T-helper 9 cell (primary cell): ENCODE data around the gene ARHGEF37.

Experiments used
- DNase-seq: peaks from one replicate; pipeline ENCODE4 v3.0.0-alpha.2; 2020

Gene ARHGEF37

DNA sequence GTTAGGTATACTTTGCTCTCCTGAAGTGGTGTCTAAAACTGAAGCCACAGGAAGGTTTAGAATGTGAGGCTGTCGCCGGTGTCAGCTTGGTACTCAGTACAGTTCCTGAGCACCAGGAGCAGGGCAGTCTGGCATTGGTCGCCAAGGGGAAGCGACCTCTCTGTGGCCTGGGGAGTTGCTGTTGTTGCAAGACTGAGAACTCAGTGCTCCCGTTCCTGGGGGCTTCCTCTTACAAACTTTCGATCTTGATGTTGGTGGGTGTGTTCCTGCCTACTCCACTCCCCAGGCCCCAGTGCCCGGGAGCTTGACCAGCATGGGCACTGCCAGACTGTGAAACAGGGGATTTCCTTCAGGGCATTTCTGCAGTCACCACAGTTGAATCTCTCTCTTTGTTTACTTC lies 96.4 kb downstream of the ARHGEF37 start:
- no peak for DNase-seq

DNA sequence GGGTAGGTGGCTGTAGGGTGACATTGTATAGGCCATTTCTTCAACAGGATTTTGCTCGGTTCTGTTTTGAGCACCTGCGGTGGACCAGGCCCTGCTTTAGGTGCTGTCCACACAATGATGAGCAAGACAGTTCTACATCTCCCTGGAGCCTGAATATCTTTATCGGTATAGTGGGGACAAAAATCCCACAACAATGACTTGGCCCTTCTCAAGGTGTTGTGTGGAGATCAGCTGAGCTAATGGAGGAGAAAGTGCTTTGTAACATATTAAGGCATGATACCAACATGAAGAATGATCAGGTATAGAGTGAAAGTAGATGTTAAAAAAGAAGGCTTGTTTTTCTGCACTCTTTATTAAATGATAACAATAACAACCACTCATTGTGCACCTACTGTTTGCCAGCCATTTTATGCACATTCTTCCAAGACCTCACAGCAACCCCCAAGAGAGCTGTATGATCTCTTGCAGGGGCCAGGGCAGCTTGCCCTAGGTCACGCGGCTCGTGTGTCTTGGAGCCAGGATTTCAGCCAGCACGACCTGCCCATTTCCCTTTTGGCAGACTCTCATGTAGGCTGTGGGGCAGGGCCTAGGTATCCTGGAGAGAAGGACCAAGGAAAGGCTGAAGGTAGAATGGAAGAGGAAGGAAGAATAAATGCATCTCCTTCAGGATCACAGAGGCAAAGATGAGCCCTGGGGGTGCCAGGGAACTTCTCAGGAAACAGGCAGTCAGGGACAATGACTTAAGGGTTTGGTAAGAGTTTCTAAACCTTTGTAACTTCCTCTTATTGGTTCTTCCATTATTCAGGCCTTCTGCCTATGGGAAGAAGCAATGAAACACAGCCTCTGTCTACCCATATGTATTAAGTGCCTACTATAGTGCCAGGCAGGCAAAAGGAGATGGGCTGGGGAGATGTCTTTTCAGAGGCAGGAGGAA lies 98.8 kb downstream of the ARHGEF37 start:
- DNase-seq = no peak

DNA sequence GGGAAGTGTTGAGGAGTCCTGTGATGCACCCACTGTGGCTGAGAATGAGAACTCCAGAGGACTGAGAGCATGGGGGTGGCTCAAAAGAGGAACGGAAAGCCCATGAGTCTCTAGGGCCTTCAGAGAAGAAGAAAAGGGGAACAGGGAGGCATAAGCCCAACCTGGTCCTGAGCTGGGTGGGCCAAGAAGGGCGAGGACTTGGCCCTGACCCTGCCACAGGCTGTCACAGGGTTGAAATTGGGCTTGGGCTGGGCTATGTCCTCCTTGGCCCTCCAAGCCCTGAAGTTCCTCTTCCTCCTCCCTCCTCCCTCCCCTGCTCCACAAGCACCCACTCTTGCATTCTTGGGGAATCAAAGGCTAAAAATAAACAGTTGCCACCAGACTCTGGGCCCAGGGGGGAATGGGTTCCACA lies 99.5 kb downstream of the ARHGEF37 start:
- DNase-seq = no peak

GRCh38 chr5:149681252-149681651 lies 100.0 kb downstream of the ARHGEF37 start:
- no peak for DNase-seq

DNA sequence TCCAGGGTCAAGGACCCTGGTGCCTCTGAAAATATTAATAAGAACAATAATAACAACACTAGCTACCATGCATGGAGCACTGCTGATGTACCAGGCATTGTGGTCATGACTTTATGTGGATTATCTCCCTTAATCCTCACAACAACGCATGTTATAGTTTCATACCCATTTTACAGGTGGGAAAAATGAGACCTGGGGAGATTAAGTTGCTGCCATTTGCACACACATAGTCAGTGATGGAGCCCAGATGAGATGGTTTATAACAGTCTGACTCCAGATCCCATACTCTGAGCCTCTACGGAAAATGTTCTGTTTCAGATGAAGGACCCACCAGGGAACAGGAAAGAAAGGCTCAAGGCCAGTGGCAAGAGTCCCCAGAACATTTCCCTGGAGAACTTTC lies 100.6 kb downstream of the ARHGEF37 start:
- DNase-seq = no peak

- DNase-seq = no peak
Observed at GRCh38 chr5:149682532-149683075, 101.3 kb downstream of the ARHGEF37 start.

DNA sequence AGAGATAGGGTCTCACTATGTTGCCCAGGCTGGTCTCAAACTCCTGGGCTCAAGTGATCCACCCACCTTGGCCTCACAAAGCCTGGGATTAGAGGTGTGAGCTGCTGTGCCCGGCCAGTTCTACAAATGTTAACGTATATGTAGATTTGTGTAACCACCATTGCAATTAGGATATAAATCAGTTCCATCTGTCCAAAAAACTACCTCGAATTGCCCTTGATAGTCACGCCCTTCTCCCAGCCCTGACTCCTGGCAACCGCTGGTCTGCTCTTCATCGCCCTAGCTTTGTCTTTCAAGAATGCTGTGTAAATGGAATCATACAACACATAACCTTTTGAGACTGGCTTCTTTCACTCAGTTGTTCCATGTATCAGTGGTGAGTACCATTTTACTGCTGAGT lies 102.7 kb downstream of the ARHGEF37 start:
- no peak for DNase-seq

- no peak for DNase-seq
Observed at GRCh38 chr5:149684371-149684770, 103.1 kb downstream of the ARHGEF37 start.
